Measurements from ENCODE around the gene ING5.
"Not testable (repeated sequence)": the region's sequence is repeated elsewhere in the genome, so short reads cannot be mapped to it uniquely, and the experiment has no call there.

Gene ING5

DNA sequence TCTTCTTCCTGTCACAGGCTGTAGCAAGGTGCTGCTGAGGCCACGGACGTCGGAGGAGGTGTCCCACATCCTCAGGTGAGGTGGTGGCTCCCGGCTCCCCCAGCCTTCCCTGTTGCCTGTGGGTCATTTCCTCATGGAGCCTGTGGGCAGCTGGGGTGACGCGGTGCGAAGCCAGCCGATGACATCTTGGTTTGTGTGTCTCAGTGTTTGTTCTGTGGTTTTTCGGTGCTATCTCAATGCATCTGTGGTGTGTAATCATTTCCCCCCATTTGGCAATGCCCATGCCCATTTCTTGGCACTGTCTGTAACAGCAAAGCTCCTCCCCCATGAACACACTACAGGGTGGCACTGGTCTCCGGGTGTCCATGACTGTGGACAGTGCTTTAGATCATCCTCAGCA, 39.2 kb downstream of the ING5 start:
- peak in 1 of 2 donors; percentile 44 for DNase-seq

DNA sequence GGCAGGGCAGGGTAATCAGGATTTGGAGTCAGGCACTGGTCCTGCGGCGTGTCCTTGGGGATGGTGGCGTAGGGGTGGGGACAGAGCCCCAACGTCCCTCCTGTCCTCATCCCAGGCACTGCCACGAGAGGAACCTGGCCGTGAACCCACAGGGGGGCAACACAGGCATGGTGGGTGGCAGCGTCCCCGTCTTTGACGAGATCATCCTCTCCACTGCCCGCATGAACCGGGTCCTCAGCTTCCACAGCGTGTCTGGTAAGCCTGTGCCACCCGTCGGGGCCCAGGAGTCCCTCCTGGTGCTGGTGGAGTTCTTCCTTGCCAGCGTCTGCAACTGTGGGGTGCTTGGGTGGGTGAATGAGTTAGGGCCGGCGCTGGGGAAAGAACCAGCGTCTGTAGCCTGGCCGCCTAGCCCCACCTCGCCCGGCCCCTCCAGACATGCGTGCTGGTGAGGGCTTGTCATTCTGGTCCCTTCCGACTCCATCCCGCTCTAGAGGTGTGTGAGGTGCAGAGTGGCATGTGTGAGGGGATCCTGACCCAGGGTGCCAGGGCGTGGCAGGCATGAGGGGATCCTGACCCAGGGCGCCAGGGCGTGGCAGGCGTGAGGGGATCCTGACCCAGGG, 40.6 kb downstream of the ING5 start:
- no peak for DNase-seq

GRCh38 chr2:241743008-241743407, 41.2 kb downstream of the ING5 start:
- not testable (repeated sequence) for DNase-seq

DNA sequence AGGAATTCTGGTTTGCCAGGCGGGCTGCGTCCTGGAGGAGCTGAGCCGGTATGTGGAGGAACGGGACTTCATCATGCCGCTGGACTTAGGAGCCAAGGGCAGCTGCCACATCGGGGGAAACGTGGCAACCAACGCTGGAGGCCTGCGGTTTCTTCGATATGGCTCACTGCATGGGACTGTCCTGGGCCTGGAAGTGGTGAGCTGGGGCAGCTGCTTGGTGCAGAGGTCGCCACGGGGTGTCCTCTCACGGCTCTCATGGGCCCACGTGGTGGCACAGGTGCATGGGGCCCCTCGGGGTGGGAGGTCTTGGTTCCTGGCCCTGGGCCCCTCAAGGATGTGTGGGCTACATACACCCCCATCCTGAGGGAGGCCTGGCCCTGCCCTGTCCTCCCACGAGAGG, 41.8 kb downstream of the ING5 start:
- no peak for DNase-seq

DNA sequence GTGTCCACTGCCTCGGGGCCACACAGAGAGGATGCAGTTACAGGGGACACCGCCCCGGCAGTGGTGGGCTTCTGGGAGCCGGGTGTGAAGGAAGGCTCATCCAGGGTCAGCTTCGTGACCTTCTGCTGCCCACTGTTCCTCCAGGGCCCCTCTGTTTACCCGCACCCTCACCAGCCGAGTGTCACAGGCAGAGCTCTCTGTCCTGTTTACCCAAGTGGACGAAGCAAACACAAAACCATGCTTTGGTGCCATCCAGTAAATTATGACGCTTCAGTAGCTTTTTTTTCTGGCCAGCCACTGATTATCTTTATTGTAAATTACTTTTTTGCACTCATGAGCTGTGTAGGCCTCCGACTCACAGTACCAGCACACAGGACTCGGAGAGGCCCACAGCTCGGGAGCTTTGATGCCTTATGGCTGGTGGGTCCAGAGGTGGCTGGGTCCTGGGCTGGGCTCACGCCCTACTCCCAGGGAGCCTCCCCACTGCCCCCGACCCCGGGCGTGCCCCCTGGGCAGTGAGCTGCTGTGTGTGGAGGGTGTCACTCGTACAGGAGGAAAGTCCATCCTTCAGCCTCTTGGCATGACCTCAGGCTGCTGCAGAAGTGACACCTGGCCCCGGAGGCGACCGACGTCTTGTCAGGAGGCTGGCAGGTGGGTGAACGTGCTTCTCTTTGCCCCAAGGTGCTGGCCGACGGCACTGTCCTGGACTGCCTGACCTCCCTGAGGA, 42.4 kb downstream of the ING5 start:
- DNase-seq: no peak

- DNase-seq: no peak
Observed at GRCh38 chr2:241745276-241745675, 43.4 kb downstream of the ING5 start.

DNA sequence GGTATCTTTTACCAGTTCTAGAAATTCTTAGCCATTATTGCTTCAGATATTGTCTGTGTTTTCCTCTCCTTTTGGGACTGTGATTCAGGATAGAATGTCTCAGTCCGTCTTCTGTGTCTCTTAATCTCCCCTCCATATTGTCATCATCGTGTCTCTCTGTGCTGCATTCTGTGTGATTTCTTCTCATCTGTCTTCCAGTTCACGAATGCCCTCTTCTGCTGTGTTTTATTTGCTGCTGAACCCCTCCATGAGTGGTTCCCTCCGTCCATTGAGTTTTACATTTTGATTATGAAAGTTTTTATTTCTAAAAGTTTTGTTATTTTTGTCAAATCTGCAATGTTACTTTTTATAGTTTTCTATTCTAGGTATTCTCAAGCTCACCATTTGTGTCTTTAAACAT, 44.2 kb downstream of the ING5 start:
- DNase-seq: no peak

DNA sequence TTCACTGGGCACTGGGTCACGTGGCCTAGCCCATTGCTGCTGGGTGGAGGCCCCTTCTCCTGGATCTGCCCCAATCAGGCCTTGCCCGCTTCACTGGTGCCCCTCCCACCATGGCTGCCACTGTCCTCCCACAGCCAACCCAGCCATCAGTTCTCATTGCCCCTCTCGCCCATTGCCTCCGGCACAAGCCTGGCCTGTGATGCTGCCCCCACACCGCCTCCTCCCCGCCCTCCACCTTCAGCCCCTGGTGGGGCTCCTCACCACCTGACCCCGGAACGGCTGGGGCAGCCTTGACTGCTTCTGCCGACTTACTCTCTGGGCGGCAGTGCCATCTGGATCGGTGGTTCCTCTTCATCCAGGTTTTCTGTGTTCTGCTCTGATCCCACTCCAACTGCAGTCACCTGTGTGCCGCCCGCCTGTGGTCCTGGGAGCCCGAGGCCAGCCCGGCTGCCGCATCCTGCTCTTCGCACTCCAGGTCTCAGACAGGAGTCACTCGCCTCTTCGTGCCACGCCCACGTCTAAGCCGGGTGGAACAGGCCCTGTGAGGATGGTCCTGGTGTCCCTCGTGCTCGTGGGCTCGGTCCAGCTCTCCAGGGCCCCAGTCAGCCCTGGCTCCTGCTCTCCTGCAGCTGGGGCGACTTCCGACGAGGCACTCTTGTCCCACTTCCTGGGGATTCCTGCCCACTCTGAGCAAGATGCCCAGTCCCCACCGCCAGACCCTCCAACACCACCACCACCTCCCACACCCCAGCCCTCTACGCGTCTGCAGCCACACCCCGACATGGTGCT, 46.8 kb downstream of the ING5 start:
- no peak for DNase-seq

DNA sequence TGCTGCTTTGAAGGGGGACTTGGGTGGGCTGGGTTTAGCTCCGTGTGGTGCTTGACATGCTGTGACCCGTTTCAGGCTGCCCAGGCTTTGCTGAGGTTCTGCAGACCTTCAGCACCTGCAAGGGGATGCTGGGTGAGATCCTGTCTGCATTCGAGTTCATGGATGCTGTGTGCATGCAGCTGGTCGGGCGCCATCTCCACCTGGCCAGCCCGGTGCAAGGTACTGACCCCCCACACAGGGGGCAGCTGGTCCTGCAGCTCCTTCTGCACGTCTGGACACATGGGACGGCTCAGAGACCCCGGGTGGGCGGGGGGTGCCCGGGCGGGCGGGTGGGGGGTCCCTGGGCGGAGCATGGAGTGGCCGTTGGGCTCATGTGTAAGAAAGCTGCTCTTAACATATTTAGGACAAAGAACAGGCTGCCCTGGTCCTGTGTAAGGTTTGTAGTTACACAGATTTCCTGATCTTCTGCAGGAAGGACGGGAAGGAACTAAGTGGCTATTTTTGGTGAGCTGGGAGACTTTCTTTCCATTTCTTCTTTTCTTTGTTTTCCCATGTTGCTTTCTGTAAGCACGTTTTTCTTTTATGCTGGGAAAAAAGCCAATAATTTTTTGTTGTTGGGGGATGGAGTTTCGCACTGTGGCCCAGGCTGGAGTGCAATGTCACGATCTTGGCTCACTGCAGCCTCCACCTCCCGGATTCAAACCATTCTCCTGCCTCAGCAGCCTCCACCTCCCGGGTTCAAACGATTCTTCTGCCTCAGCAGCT, 48.4 kb downstream of the ING5 start:
- no peak for DNase-seq

DNA sequence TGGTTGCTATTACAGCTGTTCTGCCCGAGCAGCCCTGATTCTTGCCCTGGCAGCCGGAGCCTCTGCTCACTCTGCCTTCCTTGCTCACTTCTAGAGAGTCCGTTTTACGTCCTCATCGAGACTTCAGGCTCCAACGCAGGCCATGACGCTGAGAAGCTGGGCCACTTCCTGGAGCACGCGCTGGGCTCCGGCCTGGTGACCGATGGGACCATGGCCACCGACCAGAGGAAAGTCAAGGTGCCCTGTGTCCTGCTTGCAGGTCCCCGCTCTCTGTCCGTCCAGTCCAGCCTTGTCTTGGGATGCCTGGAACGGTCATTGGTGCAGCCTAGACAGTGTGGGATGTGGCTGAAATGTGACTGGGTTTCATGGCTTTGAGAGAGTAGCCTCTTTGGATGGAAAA, 49.3 kb downstream of the ING5 start:
- no peak for DNase-seq

GRCh38 chr2:241751776-241752175, 49.9 kb downstream of the ING5 start:
- DNase-seq: no peak

GRCh38 chr2:241752253-241752652, 50.4 kb downstream of the ING5 start:
- DNase-seq: no peak

- DNase-seq: no peak
Observed at GRCh38 chr2:241752689-241753276, 50.9 kb downstream of the ING5 start.

GRCh38 chr2:241753493-241753892, 51.7 kb downstream of the ING5 start:
- no peak for DNase-seq

- DNase-seq: no peak
Observed at GRCh38 chr2:241754042-241754441, 52.2 kb downstream of the ING5 start.

GRCh38 chr2:241755166-241755565, 53.3 kb downstream of the ING5 start:
- DNase-seq: no peak

DNA sequence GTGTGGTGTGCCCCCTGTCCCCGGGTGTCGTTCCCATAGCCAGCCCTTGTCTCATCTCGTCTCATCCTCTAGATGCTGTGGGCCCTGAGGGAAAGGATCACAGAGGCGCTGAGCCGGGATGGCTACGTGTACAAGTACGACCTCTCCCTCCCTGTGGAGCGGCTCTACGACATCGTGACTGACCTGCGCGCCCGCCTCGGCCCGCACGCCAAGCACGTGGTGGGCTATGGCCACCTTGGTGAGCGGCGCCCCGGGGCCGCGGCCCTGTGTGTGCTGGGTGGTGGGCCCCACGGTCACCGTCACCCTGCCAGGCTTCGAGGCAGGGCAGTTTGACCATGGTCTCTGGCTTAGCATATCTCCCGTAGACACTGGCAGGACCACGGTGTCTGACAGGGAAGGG, 53.9 kb downstream of the ING5 start:
- no peak for DNase-seq

GRCh38 chr2:241759067-241759807, 57.4 kb downstream of the ING5 start:
- no peak for DNase-seq

DNA sequence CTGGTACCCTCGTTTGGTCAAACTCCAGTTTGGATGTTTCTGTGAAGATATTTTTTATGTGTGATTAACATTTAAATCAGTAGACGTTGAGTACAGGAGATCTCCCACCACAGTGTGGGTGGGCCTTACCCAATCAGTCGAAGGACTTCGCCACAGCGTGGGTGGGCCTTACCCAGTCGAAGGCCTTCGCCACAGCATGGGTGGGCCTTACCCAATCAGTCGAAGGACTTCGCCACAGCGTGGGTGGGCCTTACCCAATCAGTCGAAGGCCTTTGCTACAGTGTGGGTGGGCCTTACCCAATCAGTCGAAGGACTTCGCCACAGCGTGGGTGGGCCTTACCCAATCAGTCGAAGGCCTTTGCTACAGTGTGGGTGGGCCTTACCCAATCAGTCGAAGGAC, 58.1 kb downstream of the ING5 start:
- DNase-seq: not testable (repeated sequence)

GRCh38 chr2:241760301-241760771, 58.5 kb downstream of the ING5 start:
- no peak for DNase-seq

GRCh38 chr2:241762321-241762932, 60.6 kb downstream of the ING5 start:
- DNase-seq: no peak
